GM23338 (cell line): ENCODE data around the gene MC2R. TPM values are rescaled to one million over a fixed set of nuclear protein-coding genes. Genes with fewer than 3 reads are reported as not detected.

Experiments used
- ATAC-seq: fragments of 200-7000 bp; cut with Tn5 transposase; 3 replicates; pipeline ENCODE4 v1.9.1; 2020
- DNase-seq: peaks from one replicate; pipeline ENCODE4 v3.0.0-alpha.2; 2015; ENCODE audit warnings: low spot score
- H2AFZ ChIP-seq: fragments of 200-600 bp; sonication (generic); 2 replicates; pipeline ENCODE4 v1.8.0; 2016; ENCODE audit warnings: antibody characterized with exemption, mild to moderate bottlenecking, moderate library complexity
- H3F3A ChIP-seq: fragments of 200-600 bp; sonication (generic); replicated peaks from 2 replicates; pipeline ENCODE4 v1.8.0; 2017; ENCODE audit warnings: antibody characterized with exemption, mixed run types, low read depth
- H3K27ac ChIP-seq: fragments of 200-600 bp; sonication (generic); 2 replicates; pipeline ENCODE4 v1.6.1; 2016; ENCODE audit warnings: low read depth
- H3K27me3 ChIP-seq: fragments of 200-600 bp; sonication (generic); 2 replicates; pipeline ENCODE4 v1.8.0; 2016; ENCODE audit warnings: mild to moderate bottlenecking, mixed run types, moderate library complexity; ENCODE audit not compliant: insufficient read depth
- H3K36me3 ChIP-seq: fragments of 200-600 bp; sonication (generic); 2 replicates; pipeline ENCODE4 v1.8.0; 2016; ENCODE audit warnings: mild to moderate bottlenecking; ENCODE audit not compliant: insufficient read depth
- H3K4me1 ChIP-seq: fragments of 200-600 bp; sonication (generic); 2 replicates; pipeline ENCODE4 v1.8.0; 2016; ENCODE audit warnings: mild to moderate bottlenecking, moderate library complexity; ENCODE audit not compliant: insufficient read depth
- H3K4me2 ChIP-seq: fragments of 200-600 bp; sonication (generic); 2 replicates; pipeline ENCODE4 v1.7.1; 2017; ENCODE audit warnings: mixed run types
- H3K4me3 ChIP-seq: fragments of 200-600 bp; sonication (generic); 2 replicates; pipeline ENCODE4 v1.6.1; 2016; ENCODE audit warnings: mixed run types
- H3K79me2 ChIP-seq: fragments of 200-600 bp; sonication (generic); replicated peaks from 2 replicates; pipeline ENCODE4 v1.8.0; 2017; ENCODE audit warnings: mild to moderate bottlenecking; ENCODE audit not compliant: insufficient read depth
- H3K9me2 ChIP-seq: fragments of 200-600 bp; sonication (generic); 2 replicates; pipeline ENCODE4 v1.8.0; 2017; ENCODE audit not compliant: insufficient read depth
- H4K20me1 ChIP-seq: fragments of 200-600 bp; sonication (generic); replicated peaks from 2 replicates; pipeline ENCODE4 v1.8.0; 2017; ENCODE audit warnings: mild to moderate bottlenecking; ENCODE audit not compliant: insufficient read depth
- H3K27ac Mint-ChIP-seq: 2 replicates; pipeline ENCODE4 v1.8.0; 2020; ENCODE audit warnings: inconsistent platforms, mild to moderate bottlenecking, moderate library complexity, mixed read lengths
- H3K27me3 Mint-ChIP-seq: 3 replicates; pipeline ENCODE4 v1.8.0; 2022; ENCODE audit warnings: low read depth, mild to moderate bottlenecking, moderate library complexity, mixed read lengths, inconsistent platforms; ENCODE audit not compliant: insufficient read depth, poor library complexity
- H3K36me3 Mint-ChIP-seq: 3 replicates; pipeline ENCODE4 v1.8.0; 2021; ENCODE audit warnings: low read depth, mild to moderate bottlenecking, inconsistent platforms, moderate library complexity, mixed read lengths
- H3K4me1 Mint-ChIP-seq: 3 replicates; pipeline ENCODE4 v1.8.0; 2020; ENCODE audit warnings: mild to moderate bottlenecking, inconsistent platforms, mixed read lengths
- H3K4me3 Mint-ChIP-seq: 3 replicates; pipeline ENCODE4 v1.8.0; 2021; ENCODE audit warnings: moderate library complexity, mild to moderate bottlenecking, inconsistent platforms, mixed read lengths
- H3K9me3 Mint-ChIP-seq: 3 replicates; pipeline ENCODE4 v1.8.0; 2020; ENCODE audit warnings: moderate library complexity, mild to moderate bottlenecking, inconsistent platforms, mixed read lengths
- CREB1 ChIP-seq: fragments of 250-450 bp; sonication (Bioruptor Pico); IDR thresholded peaks from 2 replicates; pipeline ENCODE4 v1.5.0; 2020; ENCODE audit warnings: low read depth, mild to moderate bottlenecking, moderate library complexity
- CTCF ChIP-seq, 2 experiments: fragments of 200-600 bp in 1 of 2; sonication (generic) in 1 of 2; conservative IDR thresholded peaks; 2 replicates each; pipeline versions ENCODE4 v1.5.1 to v1.6.1; 2016 to 2017; ENCODE audit warnings: antibody characterized with exemption in 2 of 2, low read depth in 2 of 2, mild to moderate bottlenecking in 2 of 2, moderate library complexity in 1 of 2
- ETS1 ChIP-seq: IDR thresholded peaks from 2 replicates; pipeline ENCODE4 v1.6.1; 2016; ENCODE audit warnings: antibody characterized with exemption
- EZH2phosphoT487 ChIP-seq: fragments of 200-600 bp; sonication (generic); IDR thresholded peaks from one replicate; pipeline ENCODE4 v1.8.1; 2018; ENCODE audit warnings: antibody characterized with exemption; ENCODE audit not compliant: unreplicated experiment
- JUNB ChIP-seq: IDR thresholded peaks from one replicate; pipeline ENCODE4 v1.6.1; 2016; ENCODE audit warnings: antibody characterized with exemption; ENCODE audit not compliant: unreplicated experiment
- NANOG ChIP-seq: IDR thresholded peaks from 2 replicates; pipeline ENCODE4 v1.6.1; 2016; ENCODE audit warnings: antibody characterized with exemption, borderline replicate concordance
- POLR2AphosphoS5 ChIP-seq: IDR thresholded peaks from 2 replicates; pipeline ENCODE4 v1.6.1; 2016; ENCODE audit warnings: antibody characterized with exemption, low read depth
- REST ChIP-seq: IDR thresholded peaks from one replicate; pipeline ENCODE4 v1.6.1; 2018; ENCODE audit warnings: antibody characterized with exemption; ENCODE audit not compliant: unreplicated experiment
- STAT1 ChIP-seq: IDR thresholded peaks from one replicate; pipeline ENCODE4 v1.6.1; 2016; ENCODE audit warnings: antibody characterized with exemption; ENCODE audit not compliant: unreplicated experiment
- ZNF114 ChIP-seq: fragments of 250-450 bp; sonication (Bioruptor Pico); IDR thresholded peaks from 2 replicates; pipeline ENCODE4 v1.5.0; 2020; ENCODE audit warnings: mild to moderate bottlenecking, moderate library complexity
- ZNF331 ChIP-seq: fragments of 250-450 bp; sonication (Bioruptor Pico); IDR thresholded peaks from 2 replicates; pipeline ENCODE4 v1.5.0; 2020; ENCODE audit warnings: low read depth, mild to moderate bottlenecking, moderate library complexity
- ZNF462 ChIP-seq: fragments of 250-450 bp; sonication (Bioruptor Pico); IDR thresholded peaks from 2 replicates; pipeline ENCODE4 v1.5.0; 2020; ENCODE audit warnings: mild to moderate bottlenecking, moderate library complexity
- polyA plus RNA-seq: library from polyadenylated mRNA; unstranded; fragments of >200 nt; fragmentation: Nextera tagmentation; extraction: Ambion mirVana; gene quantifications from 2 replicates; pipeline ENCODE4 v1.2.1, GENCODE V29; 2016
- total RNA-seq: library from RNA; depleted of rRNA; stranded (reverse); fragments of >200 nt; shearing (Covaris generic); gene quantifications from 2 replicates; pipeline ENCODE4 v1.2.3, GENCODE V29; 2014

The MC2R gene
- total and polyA plus RNA-seq, 2 experiments from 2014 or later, result not detected

GRCh38 chr18:13943338-13943737 lies 28.0 kb upstream of the MC2R start:
- Mint-ChIP-seq H3K27ac (no peak overlapping the region), H3K4me1 (no peaks in the 10 kb centered on the region), H3K9me3 (peaks cover 13% of the 10 kb centered on the region), H3K4me3 (no peak overlapping the region), H3K36me3 (no peaks in the 10 kb centered on the region), H3K27me3 (peaks cover 3% of the 10 kb centered on the region)
- H4K20me1 ChIP-seq, result no peaks in the 10 kb centered on the region
- peaks cover 2% of the 10 kb centered on the region; the same call in 1 of the 2 replicates for H3K9me2 ChIP-seq
- no peak overlapping the region for H2AFZ ChIP-seq
- no peak overlapping the region for H3K4me2 ChIP-seq
- H3K4me1 ChIP-seq, result no peaks in the 10 kb centered on the region
- H3F3A ChIP-seq, result no peaks in the 10 kb centered on the region
- ATAC-seq, result no peak
- no peaks in the 10 kb centered on the region for H3K27me3 ChIP-seq
- TF ChIP-seq ZNF114 (CRISPR knock-in tag) (no peak), ETS1 (no peak), STAT1 (no peak), EZH2phosphoT487 (no peak), CREB1 (CRISPR knock-in tag) (no peak), ZNF331 (no peak), NANOG (no peak), ZNF462 (CRISPR knock-in tag) (no peak), JUNB (no peak), CTCF (conservative IDR thresholded peaks at IDR 0.05; ENCODE audit: low read depth in 2 of 2) (no peak), REST (no peak), POLR2AphosphoS5 (no peak)
- DNase-seq, result no peak
- H3K36me3 ChIP-seq, result no peaks in the 10 kb centered on the region
- H3K4me3 ChIP-seq, result no peak overlapping the region
- no peaks in the 10 kb centered on the region for H3K79me2 ChIP-seq
- H3K27ac ChIP-seq, result no peak overlapping the region
